ENCODE data around the gene MXI1.

DNA sequence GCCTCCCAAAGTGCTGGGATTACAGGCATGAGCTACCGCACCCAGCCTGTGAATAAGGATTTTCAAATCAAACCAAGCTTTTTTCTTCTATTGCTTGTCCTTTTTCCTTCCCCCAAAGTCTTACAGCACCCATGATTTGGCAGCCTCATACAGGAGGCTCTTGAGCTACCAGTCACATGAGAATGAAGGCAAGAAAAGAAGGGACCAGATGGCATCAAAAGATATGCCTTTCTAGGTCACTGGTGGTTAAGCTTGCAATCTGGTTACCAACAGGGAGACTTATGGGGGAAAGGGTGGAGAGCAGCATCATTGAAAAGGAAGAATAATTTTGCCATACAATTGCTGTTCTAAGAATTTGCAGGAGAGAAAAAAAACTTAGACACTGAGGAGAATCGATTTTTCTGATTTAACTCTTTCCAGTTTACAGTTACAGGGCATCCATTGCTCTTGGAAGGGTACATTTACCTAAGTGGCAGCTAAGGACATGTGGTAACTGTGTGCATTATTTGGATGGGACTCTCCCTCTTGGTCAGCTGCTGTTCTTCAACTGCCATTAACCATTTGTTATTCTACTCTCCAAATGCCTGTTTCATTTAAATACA lies 67.8 kb downstream of the MXI1 start:
- TF ChIP-seq, protein P1, sequence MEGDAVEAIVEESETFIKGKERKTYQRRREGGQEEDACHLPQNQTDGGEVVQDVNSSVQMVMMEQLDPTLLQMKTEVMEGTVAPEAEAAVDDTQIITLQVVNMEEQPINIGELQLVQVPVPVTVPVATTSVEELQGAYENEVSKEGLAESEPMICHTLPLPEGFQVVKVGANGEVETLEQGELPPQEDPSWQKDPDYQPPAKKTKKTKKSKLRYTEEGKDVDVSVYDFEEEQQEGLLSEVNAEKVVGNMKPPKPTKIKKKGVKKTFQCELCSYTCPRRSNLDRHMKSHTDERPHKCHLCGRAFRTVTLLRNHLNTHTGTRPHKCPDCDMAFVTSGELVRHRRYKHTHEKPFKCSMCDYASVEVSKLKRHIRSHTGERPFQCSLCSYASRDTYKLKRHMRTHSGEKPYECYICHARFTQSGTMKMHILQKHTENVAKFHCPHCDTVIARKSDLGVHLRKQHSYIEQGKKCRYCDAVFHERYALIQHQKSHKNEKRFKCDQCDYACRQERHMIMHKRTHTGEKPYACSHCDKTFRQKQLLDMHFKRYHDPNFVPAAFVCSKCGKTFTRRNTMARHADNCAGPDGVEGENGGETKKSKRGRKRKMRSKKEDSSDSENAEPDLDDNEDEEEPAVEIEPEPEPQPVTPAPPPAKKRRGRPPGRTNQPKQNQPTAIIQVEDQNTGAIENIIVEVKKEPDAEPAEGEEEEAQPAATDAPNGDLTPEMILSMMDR (IDR thresholded peaks at IDR 0.05): no peak
- TF ChIP-seq POLR2A (IDR thresholded peaks at IDR 0.05): no peak
